A549 (cell line): ENCODE data around the gene ZNF302. TPM values are rescaled to one million over a fixed set of nuclear protein-coding genes. Genes with fewer than 3 reads are reported as not detected.
A peak's percentile ranks its signal among the peaks of the same experiment; 100 is the strongest.

Source experiments
- ATAC-seq, 2 experiments: fragments of 200-7000 bp in 1 of 2; fragments of >200 bp in 1 of 2; cut with Nextera tagmentation in 1 of 2; cut with Tn5 transposase in 1 of 2; 3 replicates each; pipeline versions ENCODE4 v1.8.0 to v1.9.1; 2018 to 2020; ENCODE audit warnings: mild to moderate bottlenecking in 1 of 2, moderate library complexity in 1 of 2
- CTCF ChIA-PET: fragments of 300-600 bp; sonication (Branson Sonifier 250); formaldehyde crosslinking; extraction: SDS; loops from one replicate; lab custom pipeline; 2021; ENCODE audit warnings: antibody characterized with exemption, inconsistent platforms; lab: Yijun Ruan, JAX
- POLR2A ChIA-PET: fragments of 350-600 bp; formaldehyde crosslinking; extraction: SDS; loops from one replicate; lab custom pipeline; 2021; ENCODE audit warnings: antibody characterized with exemption, inconsistent platforms; lab: Yijun Ruan, JAX
- DNase-seq, 2 experiments: peaks; one replicate each; pipeline versions ENCODE4 v3.0.0 to v3.0.0-alpha.2; 2011 to 2016; ENCODE audit warnings: low read depth in 1 of 2, low spot score in 1 of 2
- FAIRE-seq: peaks from 2 replicates; lab custom pipeline; 2011; peaks lifted over from hg19 to GRCh38; lab: Jason Lieb, UNC
- H3K27ac ChIP-seq, 2 experiments: fragments of >200 bp; sonication (Bioruptor Twin); formaldehyde crosslinking; 3 replicates each; pipeline ENCODE4 v1.5.1; 2016 to 2017
- H3K4me1 ChIP-seq: fragments of >200 bp; sonication (Bioruptor Twin); formaldehyde crosslinking; 3 replicates; pipeline ENCODE4 v1.6.1; 2016
- H3K4me2 ChIP-seq: fragments of >200 bp; sonication (Bioruptor Twin); formaldehyde crosslinking; 3 replicates; pipeline ENCODE4 v1.6.1; 2016
- H3K4me3 ChIP-seq: fragments of >200 bp; sonication (Bioruptor Twin); formaldehyde crosslinking; 3 replicates; pipeline ENCODE4 v1.5.1; 2016
- H3K9me3 ChIP-seq: fragments of >200 bp; sonication (Bioruptor Twin); formaldehyde crosslinking; 3 replicates; pipeline ENCODE4 v1.6.1; 2016
- CBX8 ChIP-seq: fragments of 200-600 bp; sonication (generic); IDR thresholded peaks from 2 replicates; pipeline ENCODE4 v1.6.1; 2016
- E2F6 ChIP-seq: IDR thresholded peaks from 2 replicates; pipeline ENCODE4 v1.6.1; 2012; ENCODE audit warnings: low read depth, borderline replicate concordance
- EHF ChIP-seq: fragments of 250-450 bp; sonication (Bioruptor Pico); IDR thresholded peaks from 2 replicates; pipeline ENCODE4 v1.5.0; 2020; ENCODE audit warnings: mild to moderate bottlenecking
- ELK1 ChIP-seq: fragments of 150-350 bp; IDR thresholded peaks from 2 replicates; pipeline ENCODE4 v1.6.1; 2014; ENCODE audit warnings: low read depth, mild to moderate bottlenecking, low read length
- EP300 ChIP-seq, 2 experiments: fragments of >200 bp; sonication (Bioruptor Twin); formaldehyde crosslinking; IDR thresholded peaks; 2 replicates in 1 of 2; 3 replicates in 1 of 2; pipeline ENCODE4 v1.6.1; 2016 to 2017
- FOSB ChIP-seq: fragments of 250-450 bp; sonication (Bioruptor Pico); IDR thresholded peaks from 2 replicates; pipeline ENCODE4 v1.5.0; 2020; ENCODE audit warnings: mild to moderate bottlenecking, moderate library complexity
- GATA3 ChIP-seq: IDR thresholded peaks from 2 replicates; pipeline ENCODE4 v1.6.1; 2012; ENCODE audit warnings: borderline replicate concordance
- HDAC2 ChIP-seq: fragments of 200-600 bp; sonication (generic); IDR thresholded peaks from 2 replicates; pipeline ENCODE4 v1.6.1; 2016
- HEYL ChIP-seq: fragments of 250-450 bp; sonication (Bioruptor Pico); IDR thresholded peaks from 2 replicates; pipeline ENCODE4 v1.8.0; 2021; ENCODE audit warnings: mild to moderate bottlenecking, moderate library complexity
- MAX ChIP-seq: IDR thresholded peaks from 2 replicates; pipeline ENCODE4 v1.6.1; 2012
- NFE2L2 ChIP-seq: fragments of 150-350 bp; conservative IDR thresholded peaks from 2 replicates; pipeline ENCODE4 v1.6.1; 2014; ENCODE audit warnings: low read length
- PBX3 ChIP-seq: IDR thresholded peaks from 2 replicates; pipeline ENCODE4 v1.6.1; 2012
- PHF8 ChIP-seq: fragments of 200-600 bp; sonication (generic); IDR thresholded peaks from 2 replicates; pipeline ENCODE4 v1.6.1; 2016; ENCODE audit warnings: low read depth, mild to moderate bottlenecking, antibody characterized with exemption, moderate library complexity, borderline replicate concordance
- POLR2A ChIP-seq: IDR thresholded peaks from 2 replicates; pipeline ENCODE4 v1.6.1; 2012; ENCODE audit warnings: mild to moderate bottlenecking, low read length
- POLR2AphosphoS2 ChIP-seq: conservative IDR thresholded peaks from 2 replicates; pipeline ENCODE4 v1.6.1; 2012; ENCODE audit warnings: low read length, improper control_type of control experiment, inconsistent platforms
- RAD21 ChIP-seq, 2 experiments: fragments of >200 bp in 1 of 2; sonication (Bioruptor Twin) in 1 of 2; formaldehyde crosslinking in 1 of 2; IDR thresholded peaks in 1 of 2; conservative IDR thresholded peaks in 1 of 2; 2 replicates in 1 of 2; 3 replicates in 1 of 2; pipeline ENCODE4 v1.6.1; 2012 to 2018; ENCODE audit warnings: inconsistent platforms in 1 of 2
- SREBF2 ChIP-seq: fragments of 450-650 bp; IDR thresholded peaks from 2 replicates; pipeline ENCODE4 v1.6.1; 2014; ENCODE audit warnings: mild to moderate bottlenecking, moderate library complexity
- TP53 ChIP-seq: fragments of 250-450 bp; sonication (Bioruptor Pico); IDR thresholded peaks from 2 replicates; pipeline ENCODE4 v1.5.0; 2021; ENCODE audit warnings: mild to moderate bottlenecking, moderate library complexity
- ZC3H11A ChIP-seq: fragments of 450-650 bp; IDR thresholded peaks from 2 replicates; pipeline ENCODE4 v1.6.1; 2014; ENCODE audit warnings: antibody characterized with exemption, mild to moderate bottlenecking
- ZFP36 ChIP-seq: fragments of 450-650 bp; IDR thresholded peaks from 2 replicates; pipeline ENCODE4 v1.6.1; 2014; ENCODE audit warnings: borderline replicate concordance; ENCODE audit not compliant: partially characterized antibody
- ZSCAN20 ChIP-seq: fragments of 250-450 bp; sonication (Bioruptor Pico); IDR thresholded peaks from 2 replicates; pipeline ENCODE4 v1.8.0; 2022; ENCODE audit warnings: mild to moderate bottlenecking, moderate library complexity
- WGBS: methylation state at CpG from one replicate; pipeline ENCODE4 v1.1.6; 2017; ENCODE audit errors: missing lambda C conversion rate; 5-methylcytosine and 5-hydroxymethylcytosine counted together
- polyA plus RNA-seq, 4 experiments: library from polyadenylated mRNA; depleted of rRNA in 3 of 4; stranded (reverse); fragments of >200 nt; fragmentation: RNase III in 1 of 4; extraction: RNeasy Plus Mini Kit Qiagen cat#74134 plus additional on column Dnase treatment in 1 of 4; gene quantifications; 2 replicates in 3 of 4; 3 replicates in 1 of 4; pipeline ENCODE4 v1.2.3, GENCODE V29; 2011 to 2017
- TF ChIP-seq, protein P1 (sequence below): fragments of >200 bp; sonication (Bioruptor Twin); formaldehyde crosslinking; IDR thresholded peaks from 3 replicates; pipeline ENCODE4 v1.6.1; 2016
- TF ChIP-seq, protein P2 (sequence below): fragments of 200-600 bp; sonication (generic); IDR thresholded peaks from 2 replicates; pipeline ENCODE4 v1.6.1; 2016; ENCODE audit warnings: antibody characterized with exemption, mild to moderate bottlenecking, moderate library complexity
- TF ChIP-seq, protein P3 (sequence below): fragments of >200 bp; sonication (Bioruptor Twin); formaldehyde crosslinking; IDR thresholded peaks from 3 replicates; pipeline ENCODE4 v1.5.1; 2016

ZNF302 gene
- polyA plus RNA-seq, 2 of the 4 experiments (the other 2 are of a cell fraction) = 26.2 to 56.3 TPM

- no peak overlapping the region for H3K4me3 ChIP-seq
- ATAC-seq = no peak
- peaks cover 4% of the 10 kb centered on the region; the same call in 1 of the 3 replicates for H3K9me3 ChIP-seq
- ChIA-PET CTCF (interaction anchor here (0.5 to 1.5 kb wide), 5 partner anchors 22 to 355 kb away, joined by 3 to 5 read pairs (median 3); no protein-coding TSS in a partner anchor), POLR2A (no interaction called here)
- 44% methylated on average over 3 of the region's 3 CpGs for WGBS
- H3K4me2 ChIP-seq = no peak overlapping the region
- FAIRE-seq = no peak
- no peaks in the 10 kb centered on the region for H3K4me1 ChIP-seq
- no peak overlapping the region for H3K27ac ChIP-seq
- no peak for DNase-seq
- TF ChIP-seq, protein P1, sequence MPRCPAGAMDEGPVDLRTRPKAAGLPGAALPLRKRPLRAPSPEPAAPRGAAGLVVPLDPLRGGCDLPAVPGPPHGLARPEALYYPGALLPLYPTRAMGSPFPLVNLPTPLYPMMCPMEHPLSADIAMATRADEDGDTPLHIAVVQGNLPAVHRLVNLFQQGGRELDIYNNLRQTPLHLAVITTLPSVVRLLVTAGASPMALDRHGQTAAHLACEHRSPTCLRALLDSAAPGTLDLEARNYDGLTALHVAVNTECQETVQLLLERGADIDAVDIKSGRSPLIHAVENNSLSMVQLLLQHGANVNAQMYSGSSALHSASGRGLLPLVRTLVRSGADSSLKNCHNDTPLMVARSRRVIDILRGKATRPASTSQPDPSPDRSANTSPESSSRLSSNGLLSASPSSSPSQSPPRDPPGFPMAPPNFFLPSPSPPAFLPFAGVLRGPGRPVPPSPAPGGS = no peak
- TF ChIP-seq PBX3 = no peak
- no peak for TF ChIP-seq HEYL (CRISPR knock-in tag)
- no peak for TF ChIP-seq E2F6
- no peak for TF ChIP-seq FOSB (CRISPR knock-in tag)
- no peak for TF ChIP-seq ZC3H11A
- TF ChIP-seq EP300 (IDR thresholded peaks at IDR 0.05) = no peak
- no peak for TF ChIP-seq RAD21 (conservative IDR thresholded peaks at IDR 0.05 in 1 of 2, IDR thresholded peaks at IDR 0.05 in 1 of 2)
- TF ChIP-seq ZSCAN20 (CRISPR knock-in tag) = no peak
- no peak for TF ChIP-seq HDAC2
- no peak for TF ChIP-seq ELK1
- no peak for TF ChIP-seq TP53
- TF ChIP-seq EHF (CRISPR knock-in tag) = no peak
- no peak for TF ChIP-seq NFE2L2
- TF ChIP-seq ZFP36 = no peak
- TF ChIP-seq, protein P2, sequence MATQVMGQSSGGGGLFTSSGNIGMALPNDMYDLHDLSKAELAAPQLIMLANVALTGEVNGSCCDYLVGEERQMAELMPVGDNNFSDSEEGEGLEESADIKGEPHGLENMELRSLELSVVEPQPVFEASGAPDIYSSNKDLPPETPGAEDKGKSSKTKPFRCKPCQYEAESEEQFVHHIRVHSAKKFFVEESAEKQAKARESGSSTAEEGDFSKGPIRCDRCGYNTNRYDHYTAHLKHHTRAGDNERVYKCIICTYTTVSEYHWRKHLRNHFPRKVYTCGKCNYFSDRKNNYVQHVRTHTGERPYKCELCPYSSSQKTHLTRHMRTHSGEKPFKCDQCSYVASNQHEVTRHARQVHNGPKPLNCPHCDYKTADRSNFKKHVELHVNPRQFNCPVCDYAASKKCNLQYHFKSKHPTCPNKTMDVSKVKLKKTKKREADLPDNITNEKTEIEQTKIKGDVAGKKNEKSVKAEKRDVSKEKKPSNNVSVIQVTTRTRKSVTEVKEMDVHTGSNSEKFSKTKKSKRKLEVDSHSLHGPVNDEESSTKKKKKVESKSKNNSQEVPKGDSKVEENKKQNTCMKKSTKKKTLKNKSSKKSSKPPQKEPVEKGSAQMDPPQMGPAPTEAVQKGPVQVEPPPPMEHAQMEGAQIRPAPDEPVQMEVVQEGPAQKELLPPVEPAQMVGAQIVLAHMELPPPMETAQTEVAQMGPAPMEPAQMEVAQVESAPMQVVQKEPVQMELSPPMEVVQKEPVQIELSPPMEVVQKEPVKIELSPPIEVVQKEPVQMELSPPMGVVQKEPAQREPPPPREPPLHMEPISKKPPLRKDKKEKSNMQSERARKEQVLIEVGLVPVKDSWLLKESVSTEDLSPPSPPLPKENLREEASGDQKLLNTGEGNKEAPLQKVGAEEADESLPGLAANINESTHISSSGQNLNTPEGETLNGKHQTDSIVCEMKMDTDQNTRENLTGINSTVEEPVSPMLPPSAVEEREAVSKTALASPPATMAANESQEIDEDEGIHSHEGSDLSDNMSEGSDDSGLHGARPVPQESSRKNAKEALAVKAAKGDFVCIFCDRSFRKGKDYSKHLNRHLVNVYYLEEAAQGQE = no peak
These were observed 16.1 kb upstream of the ZNF302 start for GRCh38 chr19:34661357-34661756.

- POLR2A ChIA-PET = no interaction called here
- H3K4me1 ChIP-seq = peaks cover 5% of the 10 kb centered on the region; the same call in 1 of the 3 replicates
- no peak overlapping the region for H3K27ac ChIP-seq
- 23% methylated on average over 5 of the region's 5 CpGs for WGBS
- CTCF ChIA-PET = interaction anchor here (0.7 kb wide), 1 partner anchor 1699 kb away, joined by 4 read pairs; no protein-coding TSS in a partner anchor
- ATAC-seq (peak; percentile 60 to 83; a peak in 5 of 6 replicates), DNase-seq (peak in 1 of 2 experiments; percentile 70), FAIRE-seq (peak; percentile 76)
- no peak overlapping the region for H3K4me3 ChIP-seq
- peaks cover 7% of the 10 kb centered on the region; the same call in 1 of the 3 replicates for H3K9me3 ChIP-seq
- TF ChIP-seq GATA3 (no peak), MAX (peak; percentile 30; the same call in 1 of the 2 replicates), CBX8 (no peak), PHF8 (no peak), POLR2AphosphoS2 (no peak), RAD21 (conservative IDR thresholded peaks at IDR 0.05 in 1 of 2, IDR thresholded peaks at IDR 0.05 in 1 of 2) (peak in 1 of 2 experiments; percentile 38; a peak in 1 of 5 replicates), SREBF2 (no peak), POLR2A (no peak)
- TF ChIP-seq, protein P3, sequence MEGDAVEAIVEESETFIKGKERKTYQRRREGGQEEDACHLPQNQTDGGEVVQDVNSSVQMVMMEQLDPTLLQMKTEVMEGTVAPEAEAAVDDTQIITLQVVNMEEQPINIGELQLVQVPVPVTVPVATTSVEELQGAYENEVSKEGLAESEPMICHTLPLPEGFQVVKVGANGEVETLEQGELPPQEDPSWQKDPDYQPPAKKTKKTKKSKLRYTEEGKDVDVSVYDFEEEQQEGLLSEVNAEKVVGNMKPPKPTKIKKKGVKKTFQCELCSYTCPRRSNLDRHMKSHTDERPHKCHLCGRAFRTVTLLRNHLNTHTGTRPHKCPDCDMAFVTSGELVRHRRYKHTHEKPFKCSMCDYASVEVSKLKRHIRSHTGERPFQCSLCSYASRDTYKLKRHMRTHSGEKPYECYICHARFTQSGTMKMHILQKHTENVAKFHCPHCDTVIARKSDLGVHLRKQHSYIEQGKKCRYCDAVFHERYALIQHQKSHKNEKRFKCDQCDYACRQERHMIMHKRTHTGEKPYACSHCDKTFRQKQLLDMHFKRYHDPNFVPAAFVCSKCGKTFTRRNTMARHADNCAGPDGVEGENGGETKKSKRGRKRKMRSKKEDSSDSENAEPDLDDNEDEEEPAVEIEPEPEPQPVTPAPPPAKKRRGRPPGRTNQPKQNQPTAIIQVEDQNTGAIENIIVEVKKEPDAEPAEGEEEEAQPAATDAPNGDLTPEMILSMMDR = peak; percentile 24; the same call in 1 of the 3 replicates
- H3K4me2 ChIP-seq = no peak overlapping the region
These were observed 14.6 kb upstream of the ZNF302 start for GRCh38 chr19:34662919-34663318.
